H1 (cell line): ENCODE measurements around the gene ELMO1. TPM values are rescaled to one million over a fixed set of nuclear protein-coding genes. Genes with fewer than 3 reads are reported as not detected.

Experiments used
- CTCF ChIA-PET: fragments of 300-600 bp; sonication (Branson Sonifier 250); formaldehyde crosslinking; loops from one replicate; lab custom pipeline; 2021; ENCODE audit not compliant: partially characterized antibody; lab: Charles Lee
- POLR2A ChIA-PET: fragments of 300-600 bp; sonication (Branson Sonifier 250); formaldehyde crosslinking; loops from one replicate; lab custom pipeline; 2021; ENCODE audit warnings: inconsistent platforms; ENCODE audit not compliant: partially characterized antibody; lab: Charles Lee
- DNase-seq, 2 experiments: peaks; one replicate each; pipeline versions ENCODE4 v3.0.0 to v3.0.0-alpha.2; 2010 to 2022; ENCODE audit warnings: low spot score in 2 of 2, low read depth in 1 of 2, mixed read lengths in 1 of 2
- FAIRE-seq: peaks from 2 replicates; lab custom pipeline; 2011; peaks lifted over from hg19 to GRCh38; lab: Jason Lieb, UNC
- H2AFZ ChIP-seq: 2 replicates; pipeline ENCODE4 v1.8.1; 2012; ENCODE audit warnings: low read length, inconsistent platforms
- H2AK5ac ChIP-seq: 2 replicates; pipeline ENCODE4 v1.6.1; 2013; ENCODE audit warnings: low read depth, low read length
- H2BK120ac ChIP-seq: replicated peaks from 2 replicates; pipeline ENCODE3; 2013; ENCODE audit warnings: low read depth, low read length, inconsistent platforms
- H2BK12ac ChIP-seq: 2 replicates; pipeline ENCODE4 v1.6.1; 2013; ENCODE audit warnings: low read depth, low read length
- H2BK15ac ChIP-seq: 2 replicates; pipeline ENCODE4 v1.6.1; 2013; ENCODE audit warnings: low read length
- H2BK20ac ChIP-seq: 2 replicates; pipeline ENCODE4 v1.6.1; 2013; ENCODE audit warnings: low read length
- H2BK5ac ChIP-seq: 2 replicates; pipeline ENCODE4 v1.6.1; 2013; ENCODE audit warnings: low read depth, low read length
- H3K14ac ChIP-seq: 2 replicates; pipeline ENCODE4 v1.6.1; 2013; ENCODE audit warnings: inconsistent platforms; ENCODE audit not compliant: insufficient read length
- H3K18ac ChIP-seq: 2 replicates; pipeline ENCODE4 v1.6.1; 2013; ENCODE audit warnings: low read length; ENCODE audit errors: extremely low read depth
- H3K23ac ChIP-seq: 2 replicates; pipeline ENCODE4 v1.6.1; 2013; ENCODE audit warnings: inconsistent platforms; ENCODE audit not compliant: insufficient read length
- H3K23me2 ChIP-seq: 2 replicates; pipeline ENCODE4 v1.6.1; 2013; ENCODE audit warnings: low read depth, low read length
- H3K27ac ChIP-seq: 2 replicates; pipeline ENCODE4 v1.6.1; 2011; ENCODE audit warnings: low read depth, low read length, inconsistent platforms
- H3K27me3 ChIP-seq, 4 experiments: replicated peaks in 1 of 4; 1 replicate in 1 of 4; 2 replicates in 3 of 4; pipeline versions ENCODE4 v1.6.1 to v1.8.1; 2011 to 2013; ENCODE audit warnings: low read length in 3 of 4, mild to moderate bottlenecking in 3 of 4, inconsistent platforms in 2 of 4, mixed read lengths in 2 of 4, moderate library complexity in 1 of 4; ENCODE audit not compliant: control insufficient read depth in 3 of 4, insufficient read depth in 3 of 4; ENCODE audit errors: extremely low read depth in 1 of 4
- H3K36me3 ChIP-seq, 4 experiments: 2 replicates each; pipeline versions ENCODE4 v1.6.1 to v1.8.1; 2011 to 2013; ENCODE audit warnings: mild to moderate bottlenecking in 4 of 4, low read length in 3 of 4, moderate library complexity in 2 of 4, control low read depth in 1 of 4, inconsistent platforms in 1 of 4; ENCODE audit not compliant: insufficient read depth in 4 of 4, control insufficient read depth in 2 of 4
- H3K4ac ChIP-seq: replicated peaks from 2 replicates; pipeline ENCODE3; 2013; ENCODE audit warnings: low read length, low read depth, mixed read lengths, inconsistent platforms; ENCODE audit not compliant: insufficient read length
- H3K4me1 ChIP-seq, 4 experiments: replicated peaks in 1 of 4; 1 replicate in 1 of 4; 2 replicates in 3 of 4; pipeline versions ENCODE4 v1.6.1 to v1.8.1; 2011 to 2013; ENCODE audit warnings: low read length in 3 of 4, inconsistent platforms in 2 of 4, mixed read lengths in 1 of 4; ENCODE audit not compliant: insufficient read depth in 4 of 4, control insufficient read depth in 3 of 4
- H3K4me2 ChIP-seq, 2 experiments: 2 replicates each; pipeline versions ENCODE4 v1.6.1 to v1.8.1; 2011 to 2013; ENCODE audit warnings: low read depth in 2 of 2, low read length in 2 of 2, control low read depth in 1 of 2, inconsistent platforms in 1 of 2, mild to moderate bottlenecking in 1 of 2; ENCODE audit not compliant: insufficient read depth in 1 of 2
- H3K4me3 ChIP-seq, 4 experiments: fragments of 200-600, 300-600 bp in 1 of 4; sonication (generic), shearing (Covaris generic), sonication (Bioruptor Twin) in 1 of 4; 2 replicates each; pipeline versions ENCODE4 v1.5.1 to v1.8.1; 2011 to 2016; ENCODE audit warnings: low read length in 4 of 4, low read depth in 3 of 4, control low read depth in 2 of 4, inconsistent platforms in 2 of 4, mild to moderate bottlenecking in 2 of 4, mixed read lengths in 1 of 4, moderate library complexity in 1 of 4; ENCODE audit not compliant: insufficient read depth in 2 of 4; ENCODE audit errors: extremely low read depth in 1 of 4
- H3K56ac ChIP-seq: replicated peaks from 2 replicates; pipeline ENCODE3; 2013; ENCODE audit warnings: low read depth, mild to moderate bottlenecking, mixed read lengths, low read length, inconsistent platforms; ENCODE audit not compliant: insufficient read length
- H3K79me1 ChIP-seq: 2 replicates; pipeline ENCODE4 v1.6.1; 2013; ENCODE audit warnings: low read depth, low read length, control low read depth
- H3K79me2 ChIP-seq, 2 experiments: 2 replicates each; pipeline versions ENCODE4 v1.6.1 to v1.8.1; 2012 to 2013; ENCODE audit warnings: low read length in 2 of 2, mild to moderate bottlenecking in 2 of 2, inconsistent platforms in 1 of 2; ENCODE audit not compliant: insufficient read depth in 2 of 2, control insufficient read depth in 1 of 2
- H3K9ac ChIP-seq, 4 experiments: replicated peaks in 1 of 4; 1 replicate in 1 of 4; 2 replicates in 3 of 4; pipeline versions ENCODE4 v1.6.1 to v1.8.1; 2011 to 2013; ENCODE audit warnings: low read depth in 3 of 4, low read length in 3 of 4, control low read depth in 2 of 4, mild to moderate bottlenecking in 2 of 4, moderate library complexity in 2 of 4, inconsistent platforms in 1 of 4; ENCODE audit errors: extremely low read depth in 1 of 4
- H3K9me3 ChIP-seq, 2 experiments: 2 replicates each; pipeline versions ENCODE4 v1.6.1 to v1.8.1; 2012 to 2013; ENCODE audit warnings: mild to moderate bottlenecking in 2 of 2, moderate library complexity in 2 of 2, control low read depth in 1 of 2, inconsistent platforms in 1 of 2, low read depth in 1 of 2, low read length in 1 of 2, mixed read lengths in 1 of 2; ENCODE audit not compliant: insufficient read depth in 2 of 2
- H4K20me1 ChIP-seq, 2 experiments: replicated peaks in 1 of 2; 2 replicates each; pipeline versions ENCODE3 to v1.8.1; 2011 to 2013; ENCODE audit warnings: inconsistent platforms in 2 of 2, low read length in 2 of 2, mild to moderate bottlenecking in 1 of 2; ENCODE audit not compliant: insufficient read depth in 2 of 2, control insufficient read depth in 1 of 2
- H4K5ac ChIP-seq: 2 replicates; pipeline ENCODE4 v1.6.1; 2013; ENCODE audit warnings: low read length, low read depth, mixed read lengths, inconsistent platforms; ENCODE audit not compliant: insufficient read length
- H4K8ac ChIP-seq: 2 replicates; pipeline ENCODE4 v1.8.0; 2013; ENCODE audit warnings: mild to moderate bottlenecking, moderate library complexity, low read length, inconsistent platforms; ENCODE audit not compliant: insufficient read depth; ENCODE audit errors: extremely low read depth
- H4K91ac ChIP-seq: replicated peaks from 2 replicates; pipeline ENCODE3; 2013; ENCODE audit warnings: low read length, mixed read lengths, inconsistent platforms; ENCODE audit not compliant: insufficient read length
- BCL11A ChIP-seq, 2 experiments: IDR thresholded peaks; one replicate each; pipeline ENCODE4 v1.6.1; 2011; ENCODE audit warnings: low read depth in 2 of 2, low read length in 2 of 2, mild to moderate bottlenecking in 2 of 2
- CREB1 ChIP-seq: IDR thresholded peaks from 2 replicates; pipeline ENCODE4 v1.6.1; 2012; ENCODE audit warnings: inconsistent platforms
- EGR1 ChIP-seq: IDR thresholded peaks from 2 replicates; pipeline ENCODE4 v1.6.1; 2011; ENCODE audit warnings: low read depth, low read length, borderline replicate concordance
- KDM4A ChIP-seq: IDR thresholded peaks from one replicate; pipeline ENCODE4 v1.7.1; 2012; ENCODE audit warnings: low read depth, mild to moderate bottlenecking, moderate library complexity, low read length, inconsistent platforms; ENCODE audit not compliant: severe bottlenecking
- PHF8 ChIP-seq: fragments of 200-600 bp; sonication (generic); conservative IDR thresholded peaks from 2 replicates; pipeline ENCODE4 v1.7.1; 2012; ENCODE audit warnings: low read depth, mild to moderate bottlenecking, inconsistent platforms, low read length, moderate library complexity
- RXRA ChIP-seq: IDR thresholded peaks from 2 replicates; pipeline ENCODE4 v1.6.1; 2011; ENCODE audit warnings: low read depth, mild to moderate bottlenecking, low read length, moderate library complexity; ENCODE audit not compliant: insufficient read depth
- TAF7 ChIP-seq: optimal IDR thresholded peaks from 2 replicates; pipeline ENCODE3; 2011; ENCODE audit warnings: low read depth, mild to moderate bottlenecking, inconsistent platforms, low read length, moderate library complexity, borderline replicate concordance
- WGBS, 2 experiments: shearing (Covaris generic) in 1 of 2; methylation state at CpG; one replicate each; pipeline versions ENCODE4 v1.1.6 to v1.1.7; 2013 to 2015; ENCODE audit warnings: low lambda C conversion rate in 2 of 2, mixed read lengths in 2 of 2, inconsistent platforms in 1 of 2, low coverage in 1 of 2, missing lambda C conversion rate in 1 of 2; ENCODE audit not compliant: insufficient replicate concordance in 2 of 2, insufficient coverage in 1 of 2, insufficient read length in 1 of 2; ENCODE audit errors: extremely low coverage in 1 of 2, missing lambda C conversion rate in 1 of 2; 5-methylcytosine and 5-hydroxymethylcytosine counted together
- polyA plus RNA-seq, 7 experiments: library from polyadenylated mRNA; depleted of rRNA in 3 of 7; stranded (reverse) in 5 of 7; unstranded in 2 of 7; fragments of >200 nt in 5 of 7; fragments of 200-250 nt in 2 of 7; gene quantifications; 1 replicate in 5 of 7; 2 replicates in 1 of 7; 4 replicates in 1 of 7; pipeline versions ENCODE4 v1.2.1 to v1.2.3, GENCODE V29; 2011 to 2013; ENCODE audit warnings: missing spikeins in 2 of 7, mixed read lengths in 2 of 7
- total RNA-seq: library from RNA; stranded (reverse); fragmentation: NEBNext Ultra II Directional; extraction: Animal tissue kit (Norgen Biotek cat#: 25700); gene quantifications from 2 replicates; pipeline ENCODE4 v1.2.1, GENCODE V29; 2021

The ELMO1 gene
- total and polyA plus RNA-seq, 2 of the 8 experiments (the other 6 are each of a cell fraction or from before 2014, with no cell fraction given): 18.4 to 21.0 TPM

DNA sequence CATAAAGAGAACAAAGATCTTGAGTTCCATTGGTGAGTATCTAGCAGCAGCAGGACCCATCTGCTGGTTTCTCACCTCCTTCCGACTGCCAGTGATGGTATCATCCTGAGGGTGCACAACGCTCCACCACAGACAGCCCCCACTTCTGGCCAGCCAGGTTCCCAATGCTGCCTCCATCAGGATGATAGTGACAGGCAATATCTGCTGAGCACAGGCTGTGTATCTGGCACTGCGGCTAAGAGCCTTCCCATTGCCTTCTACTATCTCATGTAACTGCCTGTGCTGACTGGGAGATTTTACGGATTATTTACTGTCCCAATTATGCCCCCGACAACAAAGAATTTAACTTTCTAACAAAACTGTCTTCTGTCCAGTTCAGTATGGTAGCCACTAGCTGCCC is 372.0 kb downstream of the ELMO1 start:
- DNase-seq (no peak), FAIRE-seq (no peak)
- Histone ChIP-seq H2BK120ac (no peak overlapping the region), H2AFZ (no peak overlapping the region), H2BK12ac (peak overlapping the region; percentile 33; the same call in 1 of the 2 replicates), H3K36me3 (no peaks in the 10 kb centered on the region), H3K79me2 (no peaks in the 10 kb centered on the region), H3K14ac (no peak overlapping the region), H2BK5ac (no peak overlapping the region), H2BK20ac (no peak overlapping the region), H3K9ac (no peak overlapping the region), H4K91ac (no peak overlapping the region), H3K4ac (no peak overlapping the region), H2AK5ac (no peak overlapping the region), H3K23ac (no peak overlapping the region), H3K18ac (no peak overlapping the region), H3K4me3 (no peak overlapping the region), H3K23me2 (peaks cover 2% of the 10 kb centered on the region; the same call in 1 of the 2 replicates), H3K9me3 (no peaks in the 10 kb centered on the region), H4K5ac (no peak overlapping the region), H2BK15ac (no peak overlapping the region), H3K4me2 (no peak overlapping the region), H3K27me3 (no peaks in the 10 kb centered on the region), H3K56ac (no peak overlapping the region), H3K4me1 (no peaks in the 10 kb centered on the region), H3K27ac (no peak overlapping the region; the same call in 1 of the 2 replicates), H4K8ac (no peak overlapping the region), H4K20me1 (no peaks in the 10 kb centered on the region), H3K79me1 (no peaks in the 10 kb centered on the region)
- ChIA-PET CTCF (no interaction called here), POLR2A (no interaction called here)
- WGBS, 2 experiments: 95% methylated on average over 5 of the region's 5 CpGs; no CpG with 5 or more reads in 1 of the 2 experiments
- TF ChIP-seq CREB1 (no peak), EGR1 (no peak), PHF8 (no peak), BCL11A (IDR thresholded peaks at IDR 0.05; ENCODE audit: low read depth in 2 of 2, low read length in 2 of 2) (no peak), KDM4A (no peak), TAF7 (no peak), RXRA (no peak)
